ENCODE data around the gene FHAD1.
A peak's percentile ranks its signal among the peaks of the same experiment; 100 is the strongest.
"Not testable (repeated sequence)": the region's sequence is repeated elsewhere in the genome, so short reads cannot be mapped to it uniquely, and the experiment has no call there.

The FHAD1 gene

DNA sequence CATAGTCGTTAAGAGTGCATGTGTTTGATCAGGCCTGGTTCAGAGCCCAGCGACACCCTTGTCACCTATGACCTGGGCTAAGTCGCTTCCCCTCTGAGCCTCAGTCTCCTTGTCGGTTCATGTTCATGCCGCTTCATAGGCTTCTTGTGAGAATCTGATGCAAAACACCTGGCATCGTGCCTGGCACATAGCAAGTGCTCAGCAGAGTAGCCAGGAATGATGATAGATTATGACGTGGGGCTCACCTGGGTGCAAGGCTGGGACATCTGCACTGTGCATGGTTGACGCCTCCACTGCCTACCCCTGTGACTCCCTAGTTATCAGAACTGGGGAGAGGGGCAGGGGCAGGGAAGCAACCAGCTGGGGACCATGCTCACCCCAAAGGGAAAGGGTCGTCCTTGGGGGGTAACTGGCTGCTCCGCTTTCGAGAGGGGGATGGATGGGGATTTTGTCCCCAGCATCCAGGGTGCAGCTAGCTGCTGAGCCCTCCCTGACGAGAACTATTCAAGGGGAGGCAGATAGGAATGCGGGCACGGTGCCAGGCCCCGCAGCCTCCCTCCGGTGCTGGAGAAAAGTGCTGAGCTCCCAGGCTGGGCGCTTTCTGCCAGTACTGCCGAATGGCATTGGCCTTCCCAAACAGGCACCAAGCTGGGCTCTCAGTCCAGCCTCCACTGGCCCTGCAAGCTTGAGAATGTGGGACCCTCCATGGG is 171.9 kb downstream of the FHAD1 start:
- DNase-seq (ENCODE audit: low spot score): no peak

DNA sequence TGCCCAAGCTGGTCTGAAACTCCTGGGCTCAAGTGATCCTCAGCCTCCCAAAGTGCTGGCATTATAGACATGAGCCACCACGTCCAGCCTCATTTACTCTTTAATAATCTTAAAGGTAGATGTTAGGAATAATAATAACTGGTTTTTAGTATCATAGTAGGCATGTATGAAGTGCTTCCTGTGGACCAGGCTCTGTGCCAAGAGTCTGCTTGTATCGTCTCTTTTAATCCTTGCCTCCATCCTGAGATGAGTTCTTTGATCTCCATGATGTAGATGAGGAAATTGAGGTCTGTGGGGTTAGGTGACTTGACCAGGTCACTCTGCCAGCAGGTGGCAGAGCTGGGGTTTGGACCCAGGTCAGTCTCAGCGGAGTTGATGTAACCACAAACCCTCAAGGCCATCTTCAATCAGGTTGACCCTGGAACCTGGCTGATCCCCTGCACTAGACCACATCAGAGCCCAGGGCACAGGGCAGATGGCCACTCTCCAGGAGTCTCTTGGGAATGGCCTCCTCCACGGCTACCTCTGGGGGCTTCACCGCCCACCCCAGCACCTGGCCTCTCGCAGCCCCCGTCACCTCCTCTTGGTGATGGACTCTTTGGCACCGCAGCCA is 173.9 kb downstream of the FHAD1 start:
- no peak for DNase-seq (ENCODE audit: low spot score)

DNA sequence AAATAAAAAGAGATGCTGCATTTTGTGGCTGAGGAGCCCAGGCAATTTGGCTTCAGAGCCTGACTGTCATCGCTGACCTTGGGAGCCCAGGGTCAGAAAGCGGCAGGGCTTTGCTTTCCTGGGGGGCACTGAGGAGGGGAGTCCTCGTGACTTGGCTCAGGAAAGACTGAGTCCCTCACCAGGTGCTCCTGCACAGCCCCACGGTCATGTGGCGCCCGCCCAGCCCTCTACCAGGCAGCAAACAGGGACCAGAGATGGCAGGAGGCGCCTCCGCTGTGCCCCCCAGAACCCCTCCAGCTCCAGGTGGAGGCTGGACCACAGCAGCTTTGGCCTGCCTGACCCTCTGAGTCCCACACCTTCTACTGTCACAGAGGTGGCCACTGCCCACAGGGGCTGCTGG is 175.8 kb downstream of the FHAD1 start:
- no peak for DNase-seq (ENCODE audit: low spot score)

DNA sequence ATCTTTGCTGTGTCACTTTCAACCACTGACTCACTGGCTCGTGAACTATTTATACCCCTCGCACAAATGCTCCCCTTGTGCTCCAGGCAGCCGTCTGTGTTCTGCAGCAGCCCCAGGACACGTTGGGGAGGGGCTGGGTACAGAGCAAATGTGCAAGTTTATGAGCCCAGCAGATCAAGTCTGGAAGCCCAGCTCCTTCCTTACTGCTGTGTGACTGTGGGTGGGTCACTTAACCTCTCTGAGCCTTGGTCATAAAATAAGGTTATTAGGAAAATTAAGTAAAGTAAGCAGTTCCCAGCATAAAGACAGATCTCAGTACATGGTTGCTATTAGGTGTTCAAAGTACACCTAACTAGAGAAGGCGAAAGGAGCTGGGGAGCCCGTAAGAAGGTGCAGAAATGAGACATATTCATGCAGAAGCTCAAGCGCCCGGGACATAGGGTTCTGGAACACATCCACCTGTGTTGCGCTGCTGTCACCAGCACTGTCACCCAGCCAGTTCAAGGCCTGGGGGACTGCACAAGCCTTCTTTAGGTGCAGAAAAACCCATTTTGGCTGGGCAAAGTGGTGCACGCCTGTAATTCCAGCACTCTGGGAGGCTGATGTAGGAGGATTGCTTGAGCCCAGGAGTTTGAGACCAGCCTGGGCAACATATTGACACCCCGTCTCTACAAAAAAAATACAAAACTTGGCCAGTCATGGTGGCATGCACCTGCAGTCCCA is 176.5 kb downstream of the FHAD1 start:
- DNase-seq (ENCODE audit: low spot score): no peak

DNA sequence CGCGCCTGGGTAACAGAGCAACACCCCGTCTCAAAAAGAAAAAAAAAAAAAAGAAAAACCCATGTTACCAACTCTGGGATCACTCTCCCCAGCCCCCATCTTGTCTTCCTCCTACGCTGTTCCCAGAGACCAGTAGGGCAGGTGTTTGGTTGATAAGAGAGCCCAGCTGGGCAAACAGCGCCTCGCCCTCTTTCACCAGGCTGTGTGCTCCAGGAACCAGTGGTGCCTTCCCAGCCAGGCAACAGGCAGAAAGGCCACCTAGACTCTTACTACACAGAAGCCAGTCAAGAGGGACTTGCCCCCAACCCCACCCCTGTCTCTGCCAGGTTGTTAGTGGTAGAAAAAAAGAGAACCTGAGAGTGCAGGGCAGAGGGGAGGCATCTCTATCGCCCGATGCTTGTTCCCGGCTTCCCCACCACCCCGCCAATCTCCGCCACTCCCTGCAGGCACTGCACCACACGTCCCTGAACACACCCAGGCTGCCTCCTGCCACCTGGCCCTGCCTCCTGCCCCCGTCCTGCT is 177.2 kb downstream of the FHAD1 start:
- DNase-seq (ENCODE audit: low spot score): peak; percentile 47

DNA sequence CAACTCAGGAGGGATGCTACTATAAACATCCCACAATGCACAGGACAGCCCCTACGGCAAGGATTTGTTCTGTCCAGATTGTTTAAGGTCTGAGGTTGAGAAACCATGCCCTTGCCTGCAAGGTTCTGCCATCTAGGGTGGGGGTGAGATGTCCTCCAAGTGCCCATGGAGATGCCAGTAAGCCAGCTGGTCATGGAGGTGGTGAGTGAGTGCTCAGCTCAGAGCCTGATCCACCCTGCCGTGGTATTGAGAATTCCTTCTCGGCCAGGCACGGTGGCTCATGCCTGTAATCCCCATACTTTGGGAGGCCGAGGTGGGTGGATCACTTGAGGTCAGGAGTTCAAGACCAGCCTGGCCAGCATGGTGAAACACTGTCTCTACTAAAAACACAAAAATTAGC is 178.0 kb downstream of the FHAD1 start:
- no peak for DNase-seq (ENCODE audit: low spot score)

DNA sequence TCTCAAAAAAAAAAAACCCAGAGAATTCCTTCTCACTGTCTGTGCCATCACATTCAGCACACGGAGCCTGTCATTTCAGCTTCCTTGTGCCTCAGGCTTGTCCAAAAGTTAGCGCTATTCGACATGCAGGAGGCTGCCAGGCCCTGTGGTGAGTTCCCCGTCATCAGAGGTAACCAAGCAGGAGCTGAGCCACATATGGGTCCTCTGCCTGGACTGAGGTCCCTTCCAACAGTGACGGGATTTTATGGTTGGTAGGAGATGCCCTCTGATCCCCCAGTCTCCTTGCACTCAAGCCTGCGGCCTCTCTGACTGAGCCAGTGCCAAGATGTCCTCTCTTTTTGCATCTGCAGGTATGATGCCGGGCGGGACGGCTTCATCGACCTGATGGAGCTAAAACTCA is 178.5 kb downstream of the FHAD1 start:
- DNase-seq (ENCODE audit: low spot score): no peak

DNA sequence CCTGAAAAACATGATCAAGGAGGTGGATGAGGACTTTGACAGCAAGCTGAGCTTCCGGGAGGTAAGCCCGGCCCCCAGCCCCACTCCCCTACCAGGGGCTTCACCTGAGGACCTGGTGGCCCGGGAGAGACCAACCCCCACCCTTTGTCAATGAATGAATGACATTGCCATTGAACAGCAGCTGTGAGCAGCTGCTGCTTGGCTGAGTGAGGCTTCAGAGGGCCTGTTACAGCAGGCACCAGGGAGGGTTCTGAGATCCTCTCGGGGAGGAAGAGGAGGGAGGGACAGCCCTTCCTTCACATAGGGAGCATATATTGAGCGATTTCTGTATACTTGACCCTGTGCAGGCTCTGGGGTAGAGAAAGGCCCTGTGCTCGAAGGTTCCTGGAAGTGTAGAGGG is 178.9 kb downstream of the FHAD1 start:
- DNase-seq (ENCODE audit: low spot score): no peak

DNA sequence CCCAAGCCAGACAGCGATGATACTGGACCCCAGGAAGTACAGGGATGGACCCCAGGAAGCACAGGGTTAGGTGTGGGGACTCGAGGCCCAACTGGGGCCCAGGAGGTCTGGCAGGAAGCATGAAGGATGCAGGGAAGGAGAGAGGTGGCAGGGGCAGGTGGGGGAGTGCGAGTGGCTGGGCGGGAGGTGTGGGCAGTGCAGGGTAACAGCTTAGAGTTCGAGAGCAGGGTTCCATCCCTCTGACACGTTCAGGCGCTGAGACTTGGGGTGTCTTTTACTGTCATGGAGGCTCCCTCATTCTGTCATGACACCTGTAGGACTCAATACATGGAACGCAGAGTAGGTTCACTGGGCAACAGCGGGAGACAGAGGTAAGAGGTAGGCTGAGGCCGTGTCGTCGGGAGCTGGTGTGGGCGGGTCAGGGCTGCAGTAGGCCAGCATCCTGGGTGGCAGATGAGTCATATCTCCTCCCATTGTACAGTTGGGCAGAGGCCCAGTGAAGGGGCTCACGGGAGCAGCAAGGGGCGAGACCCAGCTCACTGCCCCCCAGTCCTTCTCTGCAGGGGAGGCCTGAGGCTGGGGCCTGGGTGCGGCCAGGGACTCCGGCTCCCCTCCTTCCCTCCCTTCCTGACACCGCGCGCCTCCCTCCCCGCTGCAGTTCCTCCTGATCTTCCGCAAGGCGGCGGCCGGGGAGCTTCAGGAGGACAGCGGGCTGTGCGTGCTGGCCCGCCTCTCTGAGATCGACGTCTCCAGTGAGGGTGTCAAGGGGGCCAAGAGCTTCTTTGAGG is 179.7 kb downstream of the FHAD1 start:
- no peak for DNase-seq (ENCODE audit: low spot score)

DNA sequence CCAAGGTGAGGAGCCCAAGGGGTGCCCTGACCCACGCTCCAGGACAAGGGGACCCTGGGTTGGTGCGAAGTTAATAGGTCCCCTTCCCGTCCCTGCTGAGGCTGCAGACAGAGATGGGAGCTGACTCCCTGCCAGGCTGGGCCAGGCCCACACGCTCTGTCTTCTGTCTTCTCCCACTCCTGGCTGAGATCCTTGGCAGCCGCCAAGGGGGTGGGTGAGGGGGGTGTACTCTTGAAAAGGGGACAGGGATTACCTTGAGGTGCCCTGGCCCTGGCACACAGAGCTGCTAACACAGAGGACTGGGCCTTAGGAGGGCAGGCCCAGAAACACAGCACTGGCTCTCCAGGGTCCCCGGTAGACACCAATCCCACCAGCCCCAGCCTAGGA is 180.2 kb downstream of the FHAD1 start:
- DNase-seq (ENCODE audit: low spot score): no peak

DNA sequence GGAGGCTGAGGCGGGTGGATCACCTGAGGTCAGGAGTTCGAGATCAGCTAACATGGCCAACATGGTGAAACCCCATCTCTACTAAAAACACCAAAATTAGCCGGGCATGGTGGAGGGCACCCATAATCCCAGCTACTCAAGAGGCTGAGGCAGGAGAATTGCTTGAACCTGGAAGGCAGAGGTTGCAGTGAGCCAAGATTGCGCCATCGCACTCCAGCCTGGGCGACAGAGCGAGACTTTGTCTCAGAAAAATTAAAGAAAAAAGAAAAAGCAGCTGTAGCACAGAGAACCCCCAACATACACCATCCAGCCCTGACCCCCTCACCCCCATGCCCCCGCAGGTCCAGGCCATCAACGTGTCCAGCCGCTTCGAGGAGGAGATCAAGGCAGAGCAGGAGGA is 181.2 kb downstream of the FHAD1 start:
- DNase-seq (ENCODE audit: low spot score): not testable (repeated sequence)

DNA sequence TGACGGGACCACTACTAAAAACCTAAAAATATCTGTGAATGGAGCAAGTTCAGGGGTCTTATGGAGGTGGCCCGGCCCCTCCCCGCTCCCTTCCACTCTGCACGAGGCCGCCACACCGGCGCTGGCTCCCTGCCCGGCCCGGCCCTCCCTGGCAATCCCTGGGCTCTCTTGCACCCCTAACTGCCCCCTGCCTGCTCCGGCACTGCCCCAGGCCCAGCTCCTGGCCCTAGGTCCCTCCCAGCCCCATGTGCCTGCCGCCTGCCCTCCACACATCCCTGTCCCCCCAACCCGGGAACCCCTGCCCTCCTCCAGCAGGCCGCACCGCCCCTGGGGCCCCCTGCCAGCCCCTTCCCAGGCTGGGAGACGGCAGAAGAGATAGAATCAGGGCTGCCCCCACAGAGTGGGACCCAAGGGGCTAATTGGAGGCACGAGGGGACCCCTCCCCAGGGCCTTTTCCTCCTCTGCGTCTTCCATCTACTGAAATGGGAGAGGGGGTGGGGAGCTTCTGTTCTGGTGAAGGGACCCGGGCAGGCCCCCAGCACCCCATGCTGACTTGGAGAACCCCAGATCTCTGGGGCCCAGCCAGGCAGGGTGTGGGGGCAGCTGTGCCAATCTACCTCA is 181.9 kb downstream of the FHAD1 start:
- no peak for DNase-seq (ENCODE audit: low spot score)

DNA sequence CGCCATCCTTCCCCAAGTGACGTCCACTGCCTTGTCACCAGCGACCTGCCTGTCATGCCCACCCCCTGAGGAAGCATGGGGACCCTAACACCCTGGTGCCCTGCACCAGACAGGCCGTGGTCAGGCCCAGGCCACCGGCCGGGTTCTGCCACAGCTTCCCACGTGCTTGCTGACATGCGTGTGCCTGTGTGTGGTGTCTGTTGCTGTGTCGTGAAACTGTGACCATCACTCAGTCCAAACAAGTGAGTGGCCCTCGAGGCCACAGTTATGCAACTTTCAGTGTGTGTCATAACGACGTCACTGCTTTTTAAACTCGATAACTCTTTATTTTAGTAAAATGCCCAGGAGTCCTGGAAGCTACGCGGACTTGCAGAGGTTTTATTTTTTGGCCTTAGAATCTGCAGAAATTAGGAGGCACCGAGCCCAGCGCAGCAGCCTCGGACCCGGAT is 182.7 kb downstream of the FHAD1 start:
- no peak for DNase-seq (ENCODE audit: low spot score)

DNA sequence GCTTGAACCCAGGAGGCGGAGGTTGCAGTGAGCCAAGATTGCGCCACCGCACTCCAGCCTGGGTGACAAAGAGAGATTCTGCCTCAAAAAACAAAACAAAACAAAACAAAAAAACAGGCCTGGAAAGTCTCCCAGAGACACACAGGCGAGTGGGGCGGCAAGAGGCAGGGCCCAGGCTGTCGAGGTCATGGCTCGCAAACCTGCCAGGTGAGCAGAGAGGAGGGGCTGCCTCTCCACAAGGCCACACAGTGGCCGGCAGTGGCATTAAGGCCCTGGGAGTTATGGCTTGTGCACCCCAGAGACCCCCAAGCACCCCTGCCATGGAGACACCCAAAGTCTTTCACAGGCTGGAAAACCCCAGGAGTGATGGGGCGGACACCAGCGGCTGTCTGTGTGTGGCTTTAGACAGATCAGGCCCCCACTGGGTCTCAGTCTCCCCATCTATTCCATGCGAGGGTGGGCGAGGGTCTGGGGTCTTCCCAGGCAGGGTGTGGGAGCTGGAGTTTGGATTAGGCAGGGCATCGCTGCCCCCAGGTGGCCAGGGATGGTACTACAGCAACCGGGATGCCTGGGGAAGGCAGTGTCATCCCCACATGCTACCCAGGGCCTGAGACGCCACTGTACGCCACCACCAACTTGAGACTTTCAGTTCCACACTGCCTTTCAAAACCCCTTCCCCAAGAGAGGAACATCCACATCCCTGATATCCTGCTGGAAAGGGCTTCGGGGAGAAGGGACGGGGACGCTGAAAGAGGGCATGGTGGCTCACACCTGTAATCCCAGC is 184.0 kb downstream of the FHAD1 start:
- DNase-seq (ENCODE audit: low spot score): peak; percentile 66

DNA sequence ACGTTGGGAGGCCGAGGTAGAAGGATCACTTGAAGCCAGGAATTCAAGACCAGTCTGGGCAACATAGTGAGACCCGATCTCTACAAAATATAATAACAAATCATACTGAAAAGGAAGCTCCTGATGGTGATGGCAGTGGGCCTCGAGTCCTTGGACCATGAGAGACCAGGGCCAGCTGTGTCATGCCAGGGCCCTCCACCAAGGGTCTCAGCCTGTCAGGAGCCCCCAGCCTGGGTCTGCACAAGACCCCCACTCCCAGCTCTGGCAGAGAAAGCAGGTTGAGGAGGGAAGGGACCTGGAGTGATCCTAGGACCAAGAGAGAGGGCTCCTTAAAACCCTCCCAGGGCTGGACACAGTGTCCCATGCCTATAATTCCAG is 184.5 kb downstream of the FHAD1 start:
- no peak for DNase-seq (ENCODE audit: low spot score)

DNA sequence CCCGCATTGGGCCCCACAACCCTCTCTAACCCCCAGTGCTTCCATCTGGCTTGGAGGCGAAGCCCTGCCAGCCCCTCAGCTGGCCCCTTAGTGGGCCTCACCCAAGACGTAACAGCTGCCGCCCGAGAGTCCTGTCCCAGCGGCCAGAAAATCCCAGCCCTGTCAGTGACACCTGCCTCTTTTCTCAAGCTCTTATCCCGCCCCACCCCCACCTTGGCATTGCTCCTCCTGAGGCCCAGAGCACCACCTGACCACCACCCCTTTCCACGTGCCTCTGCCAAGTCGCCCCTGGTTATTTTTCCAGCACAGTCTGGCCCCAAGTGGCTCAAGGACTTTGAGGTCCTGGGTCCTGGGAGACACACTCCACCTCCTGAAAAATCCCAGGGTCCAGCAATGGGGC is 185.3 kb downstream of the FHAD1 start:
- DNase-seq (ENCODE audit: low spot score): no peak

DNA sequence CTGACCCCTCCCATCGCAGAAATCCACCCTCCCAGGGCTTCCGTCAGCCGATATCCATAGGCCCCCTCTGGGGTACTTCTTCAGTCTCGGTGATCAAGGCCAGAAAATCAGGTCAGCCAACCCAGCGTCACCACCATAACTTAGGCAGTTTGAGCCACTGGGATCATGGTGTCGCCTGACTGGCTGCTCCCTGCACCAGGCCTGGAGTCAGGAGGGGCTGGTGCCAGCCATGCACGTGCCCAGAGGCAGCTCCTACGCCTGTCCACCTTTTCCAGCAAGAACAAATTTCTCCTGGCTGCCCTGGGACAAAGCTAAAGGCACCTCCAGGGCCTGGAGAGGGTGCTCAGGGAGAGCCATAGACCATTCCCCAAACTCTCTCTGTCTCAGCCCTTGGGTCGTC is 186.4 kb downstream of the FHAD1 start:
- no peak for DNase-seq (ENCODE audit: low spot score)

DNA sequence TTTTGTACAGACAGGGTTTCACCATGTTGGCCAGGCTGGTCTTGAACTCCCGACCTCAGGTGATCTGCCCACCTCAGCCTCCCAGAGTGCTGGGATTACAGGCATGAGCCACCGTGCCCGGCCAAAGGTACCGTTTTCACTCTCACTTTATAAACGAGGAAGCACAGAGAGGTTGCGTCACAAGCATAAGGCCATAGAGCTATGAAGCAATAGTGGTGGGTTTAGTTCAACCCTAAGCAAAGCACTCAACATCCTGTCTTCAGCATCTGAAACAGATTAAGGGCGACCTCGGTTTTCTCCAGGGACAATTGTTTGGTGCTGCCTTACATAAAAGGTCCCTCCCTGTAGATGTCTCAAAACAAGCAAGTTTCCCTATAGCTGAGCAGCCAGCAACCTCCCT is 187.7 kb downstream of the FHAD1 start:
- not testable (repeated sequence) for DNase-seq (ENCODE audit: low spot score)

DNA sequence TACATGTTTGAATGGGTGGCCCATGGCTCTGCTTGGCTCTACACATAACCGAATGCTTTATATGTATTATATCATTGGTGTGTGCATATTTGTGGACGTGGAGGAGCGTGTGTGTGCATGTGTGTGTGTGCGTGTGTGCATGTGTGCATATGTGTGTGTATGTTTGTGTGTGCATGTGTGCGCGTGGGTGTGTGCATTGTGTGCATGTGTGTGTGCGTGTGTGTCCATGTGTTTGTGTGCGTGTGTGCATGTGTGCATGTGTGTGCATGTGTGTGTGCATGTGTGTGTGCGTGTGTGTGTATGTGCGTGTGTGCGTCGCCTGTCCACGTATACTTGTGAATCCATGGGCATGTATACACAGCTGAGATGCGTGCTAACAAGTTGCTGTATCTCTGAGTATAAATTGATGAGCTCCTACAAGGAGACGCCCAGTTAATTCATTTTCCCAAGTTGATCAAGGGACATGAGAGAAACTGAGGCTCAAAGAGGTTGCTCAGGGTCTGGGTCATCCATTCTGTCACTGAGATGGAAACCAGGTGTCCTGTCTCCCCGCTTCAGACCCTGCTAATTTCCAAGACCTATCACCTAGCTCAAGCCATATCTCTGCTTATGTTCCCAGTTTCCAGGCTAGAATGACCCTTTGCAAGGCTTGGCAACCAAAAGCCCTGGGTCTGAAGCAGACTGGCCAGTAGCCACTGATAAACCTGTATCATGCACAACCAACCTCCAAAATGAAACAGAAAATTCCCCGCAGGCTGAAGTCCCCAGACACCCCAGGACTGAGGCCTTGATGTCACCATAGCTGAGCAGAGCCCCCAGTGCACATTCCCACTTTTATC is 188.4 kb downstream of the FHAD1 start:
- no peak for DNase-seq (ENCODE audit: low spot score)

DNA sequence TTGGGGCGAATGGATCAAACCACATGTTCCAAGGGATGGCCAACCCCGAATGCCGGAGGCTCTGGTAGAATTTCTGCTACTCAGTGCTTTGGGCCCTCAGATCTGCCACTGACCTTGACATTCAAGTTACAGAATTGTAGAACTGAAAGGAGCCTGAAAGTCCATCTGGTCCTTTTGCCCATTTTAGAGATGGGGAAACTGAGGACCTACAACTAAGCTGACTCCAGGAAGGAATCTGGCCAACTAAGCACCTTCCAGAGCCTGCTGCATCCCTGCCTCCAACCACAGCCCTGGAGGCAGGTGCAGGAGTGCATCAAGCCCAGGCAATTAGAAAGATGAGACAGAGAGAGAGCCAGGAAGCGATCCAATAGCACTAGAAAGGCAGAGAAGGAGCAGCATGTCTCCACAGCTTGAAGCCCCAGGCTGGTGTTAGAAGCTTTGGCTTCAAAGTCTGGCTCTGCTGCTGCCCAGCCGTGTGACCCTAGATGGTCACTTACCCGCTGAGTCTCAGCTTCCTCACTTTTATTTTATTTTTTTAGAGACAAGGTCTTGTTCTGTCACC is 189.9 kb downstream of the FHAD1 start:
- no peak for DNase-seq (ENCODE audit: low spot score)
